Measurements from ENCODE around the gene COG5. TPM values are rescaled to one million over a fixed set of nuclear protein-coding genes. Genes with fewer than 3 reads are reported as not detected.
A peak's percentile ranks its signal among the peaks of the same experiment; 100 is the strongest.
"Not testable (repeated sequence)": the region's sequence is repeated elsewhere in the genome, so short reads cannot be mapped to it uniquely, and the experiment has no call there.

Gene COG5
- total and polyA plus RNA-seq, 2 donors, result 15.4 to 79.4 TPM

DNA sequence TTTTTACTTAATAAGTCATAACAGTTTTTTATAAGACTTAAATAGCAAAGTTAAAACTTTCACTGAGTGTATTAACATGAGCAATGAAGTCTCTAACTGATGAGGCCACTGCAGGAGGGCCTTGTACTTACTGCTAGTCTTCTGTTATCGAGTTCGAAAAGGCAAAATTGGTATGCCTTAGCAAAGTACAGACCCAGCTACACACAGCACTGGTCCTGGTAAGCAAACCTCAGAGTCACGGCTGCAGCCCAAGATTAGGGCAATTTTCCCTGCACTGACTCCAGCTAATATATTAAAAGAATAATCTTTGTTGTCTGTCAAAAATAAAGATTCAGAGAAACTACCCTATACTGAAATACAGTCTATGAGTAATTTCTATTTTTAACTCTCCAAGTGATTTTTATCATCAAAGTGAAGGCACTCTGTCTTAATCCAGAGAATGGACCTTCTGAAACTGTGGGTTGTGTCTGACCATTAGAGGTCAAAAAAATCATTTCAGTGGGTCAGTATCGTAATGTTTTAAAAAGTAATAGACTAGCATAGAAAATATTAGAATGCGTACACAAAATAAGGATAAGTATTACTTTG, 309.2 kb downstream of the COG5 start:
- no peak overlapping the region for H3K27ac ChIP-seq (ENCODE audit: low read depth)
- no peak overlapping the region for H3K4me3 ChIP-seq (ENCODE audit: low read depth, low read length)
- H3K4me1 ChIP-seq (ENCODE audit: insufficient read depth), result no peaks in the 10 kb centered on the region
- no peak for DNase-seq (ENCODE audit: extremely low spot score)
- H3K36me3 ChIP-seq (ENCODE audit: insufficient read depth), result no peaks in the 10 kb centered on the region
- 95% methylated on average over 5 of the region's 5 CpGs for WGBS

DNA sequence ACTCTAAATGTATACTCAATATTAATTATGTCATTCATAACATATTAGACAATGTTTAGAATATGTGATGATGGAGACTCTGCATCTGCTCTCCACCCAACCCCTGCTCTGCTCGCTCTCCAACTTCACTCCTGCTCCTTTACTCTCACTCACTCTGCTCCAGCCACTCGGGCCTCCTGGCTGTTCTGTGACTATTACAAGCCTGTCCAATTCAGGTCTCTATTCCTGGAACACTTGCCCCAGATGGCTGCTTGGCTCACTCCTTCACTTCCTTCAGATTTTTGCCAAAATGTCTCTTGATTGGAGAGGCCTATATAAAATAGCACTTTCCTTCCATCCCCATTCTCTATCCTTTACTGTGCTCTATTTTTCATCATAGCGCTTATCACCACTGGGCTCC, 310.1 kb downstream of the COG5 start:
- 83% methylated on average over 3 of the region's 3 CpGs for WGBS

GRCh38 chr7:107251963-107252362, 311.8 kb downstream of the COG5 start:
- WGBS, result 66% methylated on average over 3 of the region's 3 CpGs
- Histone ChIP-seq H3K4me3 (ENCODE audit: low read depth, low read length) (no peak overlapping the region), H3K27ac (ENCODE audit: low read depth) (peak overlapping the region; percentile 56), H3K36me3 (ENCODE audit: insufficient read depth) (no peaks in the 10 kb centered on the region), H3K4me1 (ENCODE audit: insufficient read depth) (no peaks in the 10 kb centered on the region)
- no peak for DNase-seq (ENCODE audit: extremely low spot score)

More for the DNA sequence above, 310.1 kb downstream of the COG5 start:
- no peak overlapping the region for H3K27ac ChIP-seq (ENCODE audit: low read depth)
- no peaks in the 10 kb centered on the region for H3K36me3 ChIP-seq (ENCODE audit: insufficient read depth)
- no peak for DNase-seq (ENCODE audit: extremely low spot score)
- H3K4me1 ChIP-seq (ENCODE audit: insufficient read depth), result no peaks in the 10 kb centered on the region
- no peak overlapping the region for H3K4me3 ChIP-seq (ENCODE audit: low read depth, low read length)

GRCh38 chr7:107248551-107249316, 315.0 kb downstream of the COG5 start:
- H3K27ac ChIP-seq (ENCODE audit: low read depth), result no peak overlapping the region
- WGBS, result 98% methylated on average over 5 of the region's 5 CpGs
- DNase-seq (ENCODE audit: extremely low spot score), result no peak

GRCh38 chr7:107246836-107247235, 316.9 kb downstream of the COG5 start:
- H3K4me1 ChIP-seq (ENCODE audit: insufficient read depth); H3K4me3 ChIP-seq (ENCODE audit: low read depth, low read length); H3K36me3 ChIP-seq (ENCODE audit: insufficient read depth); H3K27ac ChIP-seq (ENCODE audit: low read depth); DNase-seq (ENCODE audit: extremely low spot score): not testable (repeated sequence)
- 99% methylated on average over 3 of the region's 3 CpGs for WGBS

More at GRCh38 chr7:107248551-107249316, 315.0 kb downstream of the COG5 start:
- Histone ChIP-seq H3K4me1 (ENCODE audit: insufficient read depth) (no peaks in the 10 kb centered on the region), H3K36me3 (ENCODE audit: insufficient read depth) (no peaks in the 10 kb centered on the region), H3K4me3 (ENCODE audit: low read depth, low read length) (no peak overlapping the region)

DNA sequence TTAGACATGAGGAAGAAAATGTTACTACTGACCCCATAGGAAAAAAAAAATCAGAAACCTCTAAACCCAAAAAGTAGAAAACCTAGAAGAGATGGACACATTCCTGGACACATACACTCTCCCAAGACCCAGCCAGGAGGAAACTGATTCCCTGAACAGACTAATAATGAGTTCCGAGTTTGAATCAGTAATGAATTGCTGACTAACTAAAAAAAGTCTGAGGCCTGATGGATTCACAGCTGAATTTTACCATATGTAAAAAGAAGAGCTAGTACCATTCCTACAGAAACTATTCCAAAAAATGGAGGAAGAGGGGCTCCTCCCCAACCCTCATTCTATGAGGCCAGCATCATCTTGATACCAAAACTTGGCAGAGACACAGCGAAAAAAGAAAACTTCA, 319.1 kb downstream of the COG5 start:
- DNase-seq (ENCODE audit: extremely low spot score), result no peak
- WGBS, result 96% methylated on average over 2 of the region's 2 CpGs
- H3K4me3 ChIP-seq (ENCODE audit: low read depth, low read length), result no peak overlapping the region
- H3K27ac ChIP-seq (ENCODE audit: low read depth), result no peak overlapping the region
- H3K4me1 ChIP-seq (ENCODE audit: insufficient read depth), result no peaks in the 10 kb centered on the region
- peaks cover 2% of the 10 kb centered on the region for H3K36me3 ChIP-seq (ENCODE audit: insufficient read depth)

- no peak for DNase-seq (ENCODE audit: extremely low spot score)
- H3K4me1 ChIP-seq (ENCODE audit: insufficient read depth), result no peaks in the 10 kb centered on the region
- 98% methylated on average over 4 of the region's 4 CpGs for WGBS
- no peak overlapping the region for H3K4me3 ChIP-seq (ENCODE audit: low read depth, low read length)
- H3K27ac ChIP-seq (ENCODE audit: low read depth), result no peak overlapping the region
- peaks cover 2% of the 10 kb centered on the region for H3K36me3 ChIP-seq (ENCODE audit: insufficient read depth)
Observed at GRCh38 chr7:107242267-107242666, 321.5 kb downstream of the COG5 start.

GRCh38 chr7:107237451-107237850, 326.3 kb downstream of the COG5 start:
- DNase-seq (ENCODE audit: extremely low spot score), result no peak
- peaks cover 2% of the 10 kb centered on the region for H3K36me3 ChIP-seq (ENCODE audit: insufficient read depth)
- H3K4me1 ChIP-seq (ENCODE audit: insufficient read depth), result no peaks in the 10 kb centered on the region
- no peak overlapping the region for H3K4me3 ChIP-seq (ENCODE audit: low read depth, low read length)
- 95% methylated on average over 4 of the region's 4 CpGs for WGBS
- no peak overlapping the region for H3K27ac ChIP-seq (ENCODE audit: low read depth)

DNA sequence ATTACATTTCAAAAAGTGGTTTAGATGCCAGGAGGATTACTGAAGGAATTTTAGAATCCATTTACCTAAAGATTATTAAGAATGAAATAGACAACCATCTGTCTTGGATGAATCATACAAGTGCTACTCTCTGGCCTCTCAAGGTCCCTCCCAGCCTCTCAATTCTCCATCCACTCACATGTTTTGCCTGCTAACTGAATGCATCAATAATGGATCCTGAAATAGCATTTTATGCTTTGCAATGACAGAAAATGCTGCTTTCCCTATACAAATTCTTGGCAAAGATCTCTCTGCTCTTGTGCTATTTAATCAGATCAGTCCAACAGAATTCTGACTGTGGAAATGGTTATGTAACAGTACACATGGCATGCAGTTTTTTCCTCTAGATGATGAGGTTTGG, 326.9 kb downstream of the COG5 start:
- H3K4me3 ChIP-seq (ENCODE audit: low read depth, low read length), result no peak overlapping the region
- no peak for DNase-seq (ENCODE audit: extremely low spot score)

GRCh38 chr7:107234436-107234835, 329.3 kb downstream of the COG5 start:
- WGBS, result 87% methylated on average over 3 of the region's 3 CpGs
- Histone ChIP-seq H3K4me3 (ENCODE audit: low read depth, low read length) (no peak overlapping the region), H3K27ac (ENCODE audit: low read depth) (no peak overlapping the region), H3K4me1 (ENCODE audit: insufficient read depth) (no peaks in the 10 kb centered on the region), H3K36me3 (ENCODE audit: insufficient read depth) (no peaks in the 10 kb centered on the region)
- no peak for DNase-seq (ENCODE audit: extremely low spot score)

More for the DNA sequence above, 326.9 kb downstream of the COG5 start:
- Histone ChIP-seq H3K27ac (ENCODE audit: low read depth) (no peak overlapping the region), H3K4me1 (ENCODE audit: insufficient read depth) (no peaks in the 10 kb centered on the region), H3K36me3 (ENCODE audit: insufficient read depth) (peaks cover 2% of the 10 kb centered on the region)

DNA sequence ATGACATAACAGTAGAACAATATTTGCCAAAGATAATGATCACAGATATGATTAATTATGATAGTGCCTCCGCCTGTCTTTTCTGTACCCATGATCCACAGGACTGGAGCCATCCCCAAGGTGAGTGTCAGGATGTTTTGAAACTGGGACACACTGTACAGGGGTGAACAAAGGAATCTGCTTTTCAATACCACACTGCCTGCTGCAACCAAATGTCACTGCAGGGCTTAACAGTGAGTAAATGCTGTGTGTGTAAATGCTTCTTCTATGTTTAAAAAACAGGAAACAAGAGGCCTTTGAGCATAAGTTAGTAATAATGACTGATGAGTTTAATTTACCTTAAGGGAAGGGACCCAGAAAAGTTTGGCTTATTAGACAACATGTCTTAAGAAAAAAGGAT, 329.7 kb downstream of the COG5 start:
- Histone ChIP-seq H3K4me3 (ENCODE audit: low read depth, low read length) (no peak overlapping the region), H3K36me3 (ENCODE audit: insufficient read depth) (no peaks in the 10 kb centered on the region), H3K4me1 (ENCODE audit: insufficient read depth) (no peaks in the 10 kb centered on the region), H3K27ac (ENCODE audit: low read depth) (no peak overlapping the region)
- no peak for DNase-seq (ENCODE audit: extremely low spot score)
- WGBS, result 91% methylated on average over 1 of the region's 1 CpG

DNA sequence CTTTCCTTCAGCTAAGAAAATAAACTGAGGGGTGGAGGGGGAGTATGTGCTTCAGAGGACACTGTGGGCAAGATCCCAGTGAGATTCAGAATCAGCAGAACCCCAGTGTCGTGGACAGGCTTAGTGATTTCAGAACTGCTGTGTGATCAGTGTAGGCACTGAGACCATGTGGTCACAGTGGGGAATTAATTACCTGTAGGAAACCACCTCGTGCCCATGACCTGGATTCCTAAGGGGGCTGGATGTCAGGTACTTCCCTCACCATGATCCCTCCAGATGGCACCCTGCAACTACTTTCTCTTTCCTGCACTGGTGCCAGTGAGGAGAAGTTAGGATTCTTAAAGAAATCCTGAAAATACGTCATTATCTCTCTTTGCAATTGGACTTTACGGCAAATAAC, 330.5 kb downstream of the COG5 start:
- DNase-seq (ENCODE audit: extremely low spot score), result no peak
- Histone ChIP-seq H3K4me1 (ENCODE audit: insufficient read depth) (no peaks in the 10 kb centered on the region), H3K36me3 (ENCODE audit: insufficient read depth) (no peaks in the 10 kb centered on the region), H3K27ac (ENCODE audit: low read depth) (no peak overlapping the region), H3K4me3 (ENCODE audit: low read depth, low read length) (no peak overlapping the region)
- 90% methylated on average over 4 of the region's 4 CpGs for WGBS

GRCh38 chr7:107232568-107233090, 331.1 kb downstream of the COG5 start:
- H3K27ac ChIP-seq (ENCODE audit: low read depth), result no peak overlapping the region
- no peaks in the 10 kb centered on the region for H3K36me3 ChIP-seq (ENCODE audit: insufficient read depth)
- 88% methylated on average over 7 of the region's 7 CpGs for WGBS
- H3K4me1 ChIP-seq (ENCODE audit: insufficient read depth), result no peaks in the 10 kb centered on the region
- DNase-seq (ENCODE audit: extremely low spot score), result no peak
- no peak overlapping the region for H3K4me3 ChIP-seq (ENCODE audit: low read depth, low read length)

- H3K27ac ChIP-seq (ENCODE audit: low read depth), result no peak overlapping the region
- no peak overlapping the region for H3K4me3 ChIP-seq (ENCODE audit: low read depth, low read length)
- H3K36me3 ChIP-seq (ENCODE audit: insufficient read depth), result no peaks in the 10 kb centered on the region
- WGBS, result 98% methylated on average over 3 of the region's 3 CpGs
- H3K4me1 ChIP-seq (ENCODE audit: insufficient read depth), result no peaks in the 10 kb centered on the region
- DNase-seq (ENCODE audit: extremely low spot score), result no peak
Observed at GRCh38 chr7:107230334-107230733, 333.4 kb downstream of the COG5 start.
